IPS-15b (cell line): Measurements from ENCODE around the gene SRPK3.
"Not testable (repeated sequence)": the region's sequence is repeated elsewhere in the genome, so short reads cannot be mapped to it uniquely, and the experiment has no call there.

Source experiments
- H3K27me3 ChIP-seq: one replicate; pipeline ENCODE4 v1.6.1; 2013; ENCODE audit warnings: low read length; ENCODE audit not compliant: control insufficient read depth, insufficient read depth
- H3K36me3 ChIP-seq: one replicate; pipeline ENCODE4 v1.6.1; 2013; ENCODE audit warnings: low read length; ENCODE audit not compliant: control insufficient read depth, insufficient read depth
- H3K4me1 ChIP-seq: one replicate; pipeline ENCODE4 v1.6.1; 2013; ENCODE audit warnings: mild to moderate bottlenecking, low read length; ENCODE audit not compliant: control insufficient read depth, insufficient read depth
- H3K4me3 ChIP-seq: one replicate; pipeline ENCODE4 v1.5.1; 2013; ENCODE audit warnings: low read depth, low read length
- H3K9ac ChIP-seq: one replicate; pipeline ENCODE4 v1.6.1; 2013; ENCODE audit warnings: low read depth, mild to moderate bottlenecking, low read length
- H3K9me3 ChIP-seq: one replicate; pipeline ENCODE4 v1.6.1; 2013; ENCODE audit warnings: mild to moderate bottlenecking, low read length; ENCODE audit not compliant: control insufficient read depth, insufficient read depth

SRPK3 gene

GRCh38 chrX:153739754-153740486, 40.9 kb upstream of the SRPK3 start:
- H3K9me3 ChIP-seq, result no peaks in the 10 kb centered on the region
- H3K27me3 ChIP-seq, result no peaks in the 10 kb centered on the region
- peaks cover 4% of the 10 kb centered on the region for H3K4me1 ChIP-seq
- H3K36me3 ChIP-seq, result peaks cover 3% of the 10 kb centered on the region
- no peak overlapping the region for H3K4me3 ChIP-seq
- H3K9ac ChIP-seq, result no peak overlapping the region

DNA sequence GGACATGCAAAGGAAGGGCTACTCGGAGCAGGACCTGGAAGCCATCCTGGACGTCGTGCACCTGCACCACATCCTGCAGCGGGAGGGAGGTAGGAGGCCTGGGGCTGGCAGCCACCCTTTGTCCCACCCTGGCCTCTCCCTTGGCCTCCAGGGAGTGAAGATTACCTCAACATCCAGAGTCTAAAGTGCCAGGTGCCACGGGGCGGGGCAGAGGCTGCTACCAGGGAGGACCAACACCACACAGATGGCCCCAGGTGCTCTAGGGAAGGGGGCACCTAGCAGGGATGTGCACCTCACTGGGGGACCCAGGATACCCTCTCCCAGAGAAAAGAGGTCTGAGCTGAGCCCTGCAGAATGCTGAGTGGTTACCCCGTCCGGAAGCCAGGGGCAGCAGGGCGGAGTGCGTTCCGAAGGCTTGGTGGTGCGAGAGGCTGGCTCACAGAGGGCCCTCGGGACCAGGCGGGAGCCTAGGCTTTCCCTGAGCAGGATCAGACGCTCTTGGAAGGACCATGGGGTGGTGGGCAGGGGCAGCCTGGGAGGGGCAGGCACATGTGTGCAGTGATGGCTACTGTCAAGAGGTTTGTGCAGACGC, 40.1 kb upstream of the SRPK3 start:
- H3K4me3 ChIP-seq, result no peak overlapping the region
- peaks cover 3% of the 10 kb centered on the region for H3K36me3 ChIP-seq
- no peaks in the 10 kb centered on the region for H3K27me3 ChIP-seq
- peaks cover under 1% of the 10 kb centered on the region for H3K4me1 ChIP-seq
- H3K9me3 ChIP-seq, result no peaks in the 10 kb centered on the region
- H3K9ac ChIP-seq, result no peak overlapping the region

DNA sequence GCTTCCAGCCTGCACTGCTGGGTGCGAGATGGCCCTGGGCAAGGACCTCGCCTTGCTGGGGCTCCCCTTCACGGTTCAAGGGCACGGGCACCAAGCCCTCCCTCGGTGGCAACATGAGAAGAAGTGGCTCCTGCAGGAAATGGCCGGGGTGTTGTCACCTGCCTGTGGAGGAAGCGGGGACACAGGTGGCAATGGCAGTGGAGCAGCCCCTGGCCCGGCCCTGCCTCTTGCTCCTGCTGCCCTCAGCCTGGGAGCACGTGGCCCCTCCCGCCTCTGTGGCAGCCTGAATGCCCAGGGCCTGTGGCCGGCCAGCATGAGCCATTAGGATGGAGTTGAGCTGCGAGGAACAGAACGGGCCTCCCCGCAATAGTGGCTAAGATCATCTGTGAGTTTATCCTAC, 39.4 kb upstream of the SRPK3 start:
- Histone ChIP-seq H3K27me3 (no peaks in the 10 kb centered on the region), H3K4me1 (no peaks in the 10 kb centered on the region), H3K9me3 (no peaks in the 10 kb centered on the region), H3K9ac (no peak overlapping the region), H3K36me3 (peaks cover 3% of the 10 kb centered on the region), H3K4me3 (no peak overlapping the region)

GRCh38 chrX:153742111-153742510, 38.7 kb upstream of the SRPK3 start:
- H3K9me3 ChIP-seq, H3K36me3 ChIP-seq: not testable (repeated sequence)

DNA sequence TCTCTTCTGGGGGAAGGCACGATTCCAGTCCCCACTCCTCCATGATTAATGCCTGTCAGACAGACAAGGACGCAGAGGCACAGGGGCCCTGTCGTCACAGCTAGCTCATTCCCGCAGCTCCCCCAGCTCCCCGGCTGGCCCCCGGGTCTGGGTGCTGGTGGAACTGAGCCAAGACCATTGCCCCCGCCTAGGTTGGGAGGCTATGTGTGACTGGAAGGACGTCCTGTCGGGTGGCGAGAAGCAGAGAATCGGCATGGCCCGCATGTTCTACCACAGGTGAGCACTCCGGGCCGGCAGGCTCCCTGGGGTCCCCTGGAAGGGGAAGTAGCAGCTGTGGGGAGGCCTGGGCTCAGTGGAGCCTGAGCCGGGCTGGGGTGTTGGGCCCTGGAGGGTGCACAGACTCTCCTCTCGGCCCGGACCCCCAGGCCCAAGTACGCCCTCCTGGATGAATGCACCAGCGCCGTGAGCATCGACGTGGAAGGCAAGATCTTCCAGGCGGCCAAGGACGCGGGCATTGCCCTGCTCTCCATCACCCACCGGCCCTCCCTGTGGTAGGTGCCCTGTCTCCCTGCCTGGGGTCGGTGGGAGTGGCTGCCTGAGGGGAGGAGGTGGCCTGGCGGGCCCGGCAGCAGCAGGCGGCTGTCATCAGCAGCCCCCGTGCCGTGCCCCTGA, 37.9 kb upstream of the SRPK3 start:
- not testable (repeated sequence) for H3K9me3 ChIP-seq, H3K27me3 ChIP-seq, H3K36me3 ChIP-seq, H3K4me3 ChIP-seq, H3K4me1 ChIP-seq, H3K9ac ChIP-seq

More at GRCh38 chrX:153742111-153742510, 38.7 kb upstream of the SRPK3 start:
- H3K4me1 ChIP-seq, H3K4me3 ChIP-seq, H3K9ac ChIP-seq, H3K27me3 ChIP-seq: not testable (repeated sequence)

DNA sequence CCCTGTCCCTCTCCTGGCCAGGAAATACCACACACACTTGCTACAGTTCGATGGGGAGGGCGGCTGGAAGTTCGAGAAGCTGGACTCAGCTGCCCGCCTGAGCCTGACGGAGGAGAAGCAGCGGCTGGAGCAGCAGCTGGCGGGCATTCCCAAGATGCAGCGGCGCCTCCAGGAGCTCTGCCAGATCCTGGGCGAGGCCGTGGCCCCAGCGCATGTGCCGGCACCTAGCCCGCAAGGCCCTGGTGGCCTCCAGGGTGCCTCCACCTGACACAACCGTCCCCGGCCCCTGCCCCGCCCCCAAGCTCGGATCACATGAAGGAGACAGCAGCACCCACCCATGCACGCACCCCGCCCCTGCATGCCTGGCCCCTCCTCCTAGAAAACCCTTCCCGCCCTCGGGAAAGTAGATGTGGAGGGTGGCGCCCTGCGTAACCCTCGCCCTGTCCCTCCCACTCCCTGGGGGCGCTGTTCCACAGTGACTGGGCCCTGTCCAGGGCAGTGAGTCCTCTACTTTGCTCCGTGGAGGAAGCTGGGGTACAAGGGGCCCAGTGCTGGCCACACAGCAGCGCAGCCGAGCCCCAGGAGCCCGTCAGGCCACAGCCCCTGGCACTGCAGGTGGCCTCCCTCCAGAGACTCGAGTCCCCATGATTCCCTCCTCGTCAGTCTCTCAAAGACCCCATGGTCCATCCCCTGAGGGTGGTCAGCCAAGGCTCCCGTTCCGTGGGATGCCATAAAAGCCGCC, 37.2 kb upstream of the SRPK3 start:
- not testable (repeated sequence) for H3K27me3 ChIP-seq, H3K9me3 ChIP-seq, H3K4me1 ChIP-seq, H3K36me3 ChIP-seq, H3K9ac ChIP-seq
- peak overlapping the region; percentile 46 for H3K4me3 ChIP-seq

GRCh38 chrX:153744210-153745066, 36.4 kb upstream of the SRPK3 start:
- Histone ChIP-seq H3K9me3 (no peaks in the 10 kb centered on the region), H3K9ac (no peak overlapping the region), H3K4me1 (no peaks in the 10 kb centered on the region), H3K4me3 (peak overlapping the region; percentile 46), H3K36me3 (peaks cover 3% of the 10 kb centered on the region), H3K27me3 (no peaks in the 10 kb centered on the region)

GRCh38 chrX:153745067-153745433, 35.8 kb upstream of the SRPK3 start:
- not testable (repeated sequence) for H3K36me3 ChIP-seq, H3K4me3 ChIP-seq, H3K4me1 ChIP-seq, H3K9me3 ChIP-seq, H3K27me3 ChIP-seq, H3K9ac ChIP-seq

DNA sequence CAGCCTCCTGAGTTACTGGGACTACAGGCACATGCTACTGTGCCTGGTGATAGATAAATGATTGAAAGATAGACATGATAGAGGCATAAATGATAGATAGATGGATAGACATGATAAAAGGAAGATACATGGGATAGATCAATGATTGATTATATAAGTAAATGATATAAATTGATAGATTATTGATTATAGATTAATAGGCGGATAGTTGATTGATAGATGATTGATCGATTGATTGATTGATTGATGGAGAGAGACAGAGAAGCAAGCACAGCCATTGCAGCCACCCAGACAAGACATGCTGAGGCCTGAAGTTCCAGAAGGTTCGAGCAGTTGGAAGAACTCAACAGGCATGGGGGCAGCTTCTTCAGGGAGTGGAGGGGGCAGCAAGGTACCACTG, 34.5 kb upstream of the SRPK3 start:
- Histone ChIP-seq H3K4me1 (no peaks in the 10 kb centered on the region), H3K4me3 (no peak overlapping the region), H3K9ac (no peak overlapping the region), H3K27me3 (no peaks in the 10 kb centered on the region), H3K9me3 (no peaks in the 10 kb centered on the region), H3K36me3 (no peaks in the 10 kb centered on the region)

GRCh38 chrX:153746991-153747390, 33.9 kb upstream of the SRPK3 start:
- H3K36me3 ChIP-seq, H3K4me1 ChIP-seq, H3K9ac ChIP-seq, H3K4me3 ChIP-seq, H3K27me3 ChIP-seq, H3K9me3 ChIP-seq: not testable (repeated sequence)

- not testable (repeated sequence) for H3K27me3 ChIP-seq, H3K9me3 ChIP-seq, H3K4me1 ChIP-seq, H3K4me3 ChIP-seq, H3K36me3 ChIP-seq, H3K9ac ChIP-seq
Observed at GRCh38 chrX:153749017-153749416, 31.8 kb upstream of the SRPK3 start.
